DOHH2 (cell line): ENCODE measurements around the gene MED12L.
A peak's percentile ranks its signal among the peaks of the same experiment; 100 is the strongest.

Source experiments
- H3F3A ChIP-seq: fragments of 200-600 bp; sonication (generic), shearing (Covaris generic); 2 replicates; pipeline ENCODE4 v1.6.0; 2016; ENCODE audit warnings: antibody characterized with exemption, mild to moderate bottlenecking; ENCODE audit not compliant: control insufficient read depth, insufficient read depth
- H3K27ac ChIP-seq: fragments of 200-600 bp; sonication (generic); 2 replicates; pipeline ENCODE4 v1.5.1; 2014; ENCODE audit warnings: low read depth, mild to moderate bottlenecking, low read length, moderate library complexity
- H3K27me3 ChIP-seq: fragments of 200-600 bp; sonication (generic); 2 replicates; pipeline ENCODE4 v1.6.1; 2014; ENCODE audit warnings: mild to moderate bottlenecking, low read length, mixed read lengths; ENCODE audit not compliant: control insufficient read depth
- H3K36me3 ChIP-seq: fragments of 200-600 bp; sonication (generic); 2 replicates; pipeline ENCODE4 v1.6.1; 2014; ENCODE audit warnings: mild to moderate bottlenecking, low read length, moderate library complexity, mixed read lengths; ENCODE audit not compliant: control insufficient read depth
- H3K4me1 ChIP-seq: fragments of 200-600 bp; sonication (generic); 2 replicates; pipeline ENCODE4 v1.6.1; 2014; ENCODE audit warnings: mild to moderate bottlenecking, low read length, mixed read lengths; ENCODE audit not compliant: control insufficient read depth
- H3K4me2 ChIP-seq: fragments of 200-600 bp; sonication (generic); 2 replicates; pipeline ENCODE4 v1.6.0; 2014; ENCODE audit warnings: mild to moderate bottlenecking, low read length, moderate library complexity
- H3K4me3 ChIP-seq: fragments of 200-600 bp; sonication (generic); 2 replicates; pipeline ENCODE4 v1.5.1; 2014; ENCODE audit warnings: mild to moderate bottlenecking, low read length, mixed read lengths
- H3K79me2 ChIP-seq: fragments of 200-600 bp; sonication (generic); 2 replicates; pipeline ENCODE4 v1.6.1; 2014; ENCODE audit warnings: mild to moderate bottlenecking, low read length, mixed read lengths; ENCODE audit not compliant: control insufficient read depth
- H3K9me2 ChIP-seq: fragments of 200-600 bp; sonication (generic); replicated peaks from 2 replicates; pipeline ENCODE4 v1.6.1; 2014; ENCODE audit warnings: mild to moderate bottlenecking, low read length, mixed read lengths; ENCODE audit not compliant: control insufficient read depth
- H3K9me3 ChIP-seq: fragments of 200-600 bp; sonication (generic); 2 replicates; pipeline ENCODE4 v1.6.1; 2014; ENCODE audit warnings: antibody characterized with exemption, low read length, mixed read lengths; ENCODE audit not compliant: control insufficient read depth, insufficient read depth
- H4K20me1 ChIP-seq: fragments of 200-600 bp; sonication (generic); 2 replicates; pipeline ENCODE4 v1.6.0; 2014; ENCODE audit warnings: low read depth, mild to moderate bottlenecking, antibody characterized with exemption, low read length, moderate library complexity; ENCODE audit not compliant: control insufficient read depth, insufficient read depth
- CTCF ChIP-seq: fragments of 200-600 bp; sonication (generic); IDR thresholded peaks from one replicate; pipeline ENCODE4 v1.5.1; 2014; ENCODE audit warnings: antibody characterized with exemption, mild to moderate bottlenecking, low read depth, low read length; ENCODE audit not compliant: poor library complexity, severe bottlenecking
- EZH2phosphoT487 ChIP-seq: fragments of 200-600 bp; sonication (generic); IDR thresholded peaks from 2 replicates; pipeline ENCODE4 v1.6.1; 2017; ENCODE audit warnings: borderline replicate concordance, mild to moderate bottlenecking, antibody characterized with exemption, low read length, moderate library complexity, mixed read lengths

The MED12L gene

GRCh38 chr3:151327571-151328198 is 242.2 kb downstream of the MED12L start:
- no peaks in the 10 kb centered on the region for H3K79me2 ChIP-seq
- no peaks in the 10 kb centered on the region for H4K20me1 ChIP-seq
- H3K9me3 ChIP-seq: no peaks in the 10 kb centered on the region
- no peak for TF ChIP-seq EZH2phosphoT487
- peak; percentile 69 for TF ChIP-seq CTCF
- H3K4me2 ChIP-seq: no peak overlapping the region
- H3K9me2 ChIP-seq: no peaks in the 10 kb centered on the region
- H3K27me3 ChIP-seq: no peaks in the 10 kb centered on the region
- H3K4me1 ChIP-seq: peaks cover 11% of the 10 kb centered on the region
- H3K4me3 ChIP-seq: no peak overlapping the region
- no peak overlapping the region for H3K27ac ChIP-seq
- H3K36me3 ChIP-seq: no peaks in the 10 kb centered on the region
- no peaks in the 10 kb centered on the region for H3F3A ChIP-seq

GRCh38 chr3:151328298-151328995 is 243.0 kb downstream of the MED12L start:
- H3K4me1 ChIP-seq: peaks cover 11% of the 10 kb centered on the region
- no peak overlapping the region for H3K27ac ChIP-seq
- no peak overlapping the region for H3K4me3 ChIP-seq
- no peak overlapping the region for H3K4me2 ChIP-seq
- no peaks in the 10 kb centered on the region for H3K9me3 ChIP-seq
- no peaks in the 10 kb centered on the region for H3K79me2 ChIP-seq
- H3K9me2 ChIP-seq: no peaks in the 10 kb centered on the region
- no peaks in the 10 kb centered on the region for H3K27me3 ChIP-seq
- no peaks in the 10 kb centered on the region for H3K36me3 ChIP-seq
- H3F3A ChIP-seq: no peaks in the 10 kb centered on the region
- TF ChIP-seq CTCF (no peak), EZH2phosphoT487 (no peak)
- H4K20me1 ChIP-seq: no peaks in the 10 kb centered on the region

- H3K9me3 ChIP-seq: no peaks in the 10 kb centered on the region
- no peak within 1 kb of the TSS for H3K4me2 ChIP-seq
- H4K20me1 ChIP-seq: no peaks in the 10 kb centered on the region
- no peaks in the 10 kb centered on the region for H3K9me2 ChIP-seq
- H3K27me3 ChIP-seq: no peaks in the 10 kb centered on the region
- TF ChIP-seq EZH2phosphoT487: no peak
- TF ChIP-seq CTCF: no peak
- H3F3A ChIP-seq: no peaks in the 10 kb centered on the region
- no peak within 1 kb of the TSS for H3K27ac ChIP-seq
- H3K79me2 ChIP-seq: no peaks in the 10 kb centered on the region
- H3K36me3 ChIP-seq: no peaks in the 10 kb centered on the region
- no peak within 1 kb of the TSS for H3K4me3 ChIP-seq
- peaks cover 11% of the 10 kb centered on the region for H3K4me1 ChIP-seq
These were observed 243.9 kb downstream of the MED12L start, which contains the start of gene P2RY13 for GRCh38 chr3:151329363-151329762. TSS of gene P2RY13 (minus strand) at chr3:151329549. CDS start at chr3:151329528, 21 bp downstream.
